ENCODE results near the gene ZNF500. TPM values are rescaled to one million over a fixed set of nuclear protein-coding genes. Genes with fewer than 3 reads are reported as not detected.

ZNF500 gene
- total and polyA plus RNA-seq, 2 experiments from 2014 or later: 5.8 to 15.3 TPM

- Histone ChIP-seq H3K79me2 (replicated peaks; ENCODE audit: insufficient read depth) (peaks cover 45% of the 10 kb centered on the region), H2AFZ (peak overlapping the region; percentile 95), H3K4me3 (peak overlapping the region; percentile 98), H4K20me1 (replicated peaks; ENCODE audit: insufficient read depth) (peaks cover 3% of the 10 kb centered on the region), H3K4me1 (ENCODE audit: insufficient read depth) (peaks cover 10% of the 10 kb centered on the region; the same call in 1 of the 2 replicates), H3F3A (replicated peaks; ENCODE audit: low read depth) (peaks cover 27% of the 10 kb centered on the region), H3K27ac (ENCODE audit: low read depth) (peak overlapping the region; percentile 95), H3K4me2 (peak overlapping the region; percentile 100), H3K36me3 (ENCODE audit: insufficient read depth) (peaks cover 7% of the 10 kb centered on the region), H3K27me3 (ENCODE audit: insufficient read depth) (no peaks in the 10 kb centered on the region), H3K9me2 (ENCODE audit: insufficient read depth) (no peaks in the 10 kb centered on the region)
- Mint-ChIP-seq H3K4me1 (peaks cover 8% of the 10 kb centered on the region; the same call in 2 of the 3 replicates), H3K9me3 (no peaks in the 10 kb centered on the region), H3K4me3 (peak overlapping the region; percentile 92), H3K27me3 (ENCODE audit: insufficient read depth, low read depth, poor library complexity) (peaks cover 16% of the 10 kb centered on the region), H3K27ac (peak overlapping the region; percentile 93), H3K36me3 (ENCODE audit: low read depth) (peaks cover 18% of the 10 kb centered on the region)
- TF ChIP-seq POLR2AphosphoS5 (IDR thresholded peaks at IDR 0.05; ENCODE audit: low read depth) (no peak), STAT1 (IDR thresholded peaks at IDR 0.05; ENCODE audit: unreplicated experiment) (no peak), EZH2phosphoT487 (IDR thresholded peaks at IDR 0.05; ENCODE audit: unreplicated experiment) (no peak), CTCF (conservative IDR thresholded peaks at IDR 0.05; ENCODE audit: low read depth in 2 of 2) (no peak), ZNF462 (CRISPR knock-in tag; IDR thresholded peaks at IDR 0.05) (no peak), EZH2 (IDR thresholded peaks at IDR 0.05; ENCODE audit: low read depth, unreplicated experiment) (no peak), CREB1 (CRISPR knock-in tag; IDR thresholded peaks at IDR 0.05; ENCODE audit: low read depth) (no peak), NANOG (IDR thresholded peaks at IDR 0.05; ENCODE audit: borderline replicate concordance) (no peak), ZNF114 (CRISPR knock-in tag; IDR thresholded peaks at IDR 0.05) (no peak), ETS1 (IDR thresholded peaks at IDR 0.05) (no peak), JUNB (IDR thresholded peaks at IDR 0.05; ENCODE audit: unreplicated experiment) (no peak), ZNF331 (CRISPR knock-in tag; IDR thresholded peaks at IDR 0.05; ENCODE audit: low read depth) (no peak), REST (IDR thresholded peaks at IDR 0.05; ENCODE audit: unreplicated experiment) (no peak)
- ATAC-seq: peak; percentile 21
- DNase-seq (ENCODE audit: low spot score): no peak
Observed at GRCh38 chr16:4733747-4734062, 33.3 kb downstream of the ZNF500 start.

Data from GM23338 (cell line).